Stimulated activated CD8-positive, alpha-beta memory T cell treated with anti-CD3 and anti-CD28 coated beads, Interleukin-7, amount 100 ng/mL, for 48 hours (primary cell): ENCODE measurements around the gene NKX2-1.
"Not testable (repeated sequence)": the region's sequence is repeated elsewhere in the genome, so short reads cannot be mapped to it uniquely, and the experiment has no call there.

Experiments used
- DNase-seq, 2 donors: peaks; one replicate each; pipeline ENCODE4 v3.0.0-alpha.2; 2020; ENCODE audit warnings: low read depth in 1 of 2; ENCODE audit errors: extremely low read depth in 1 of 2

Gene NKX2-1

DNA sequence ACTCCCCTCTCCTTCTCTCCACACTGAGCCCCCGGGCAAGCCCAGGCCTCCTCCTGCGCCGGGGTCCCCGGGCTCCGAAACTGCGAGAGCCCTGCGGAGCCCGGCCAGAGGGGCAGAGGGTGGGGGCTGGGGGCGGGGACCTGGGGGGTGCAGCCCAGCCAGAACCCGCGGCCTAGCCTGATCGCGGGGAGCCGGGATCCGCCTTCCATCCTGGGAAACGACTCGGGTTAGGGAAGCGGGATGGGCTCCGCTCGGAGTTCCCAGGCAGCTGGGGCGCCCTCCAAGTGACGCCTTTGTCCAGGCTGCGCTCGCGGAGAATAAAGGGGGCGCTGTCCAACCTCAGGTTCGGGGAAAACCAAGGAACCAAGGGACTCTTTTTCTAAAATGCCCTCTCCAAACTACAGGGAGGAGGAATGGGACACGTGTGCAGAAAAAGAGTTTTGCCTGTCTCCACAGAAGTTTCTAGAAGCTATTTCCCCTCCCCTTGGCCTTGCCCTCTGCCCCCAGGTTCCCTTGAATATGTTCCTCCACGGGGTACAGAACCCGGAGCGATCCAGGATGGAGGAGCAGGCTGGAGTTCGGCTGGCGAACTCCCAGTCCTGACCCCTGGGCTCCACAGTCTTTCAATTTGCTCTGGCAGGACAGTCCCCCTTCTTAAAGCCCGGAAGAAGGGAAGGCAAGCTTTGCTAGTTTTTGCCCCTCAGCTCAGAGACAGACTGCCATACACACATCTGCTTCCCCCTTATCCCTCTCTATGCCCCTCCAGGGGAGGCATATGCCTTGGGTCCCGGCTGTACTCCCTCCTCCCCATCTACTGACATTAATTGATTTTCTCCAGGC is 13.9 kb downstream of the NKX2-1 start:
- DNase-seq, result no peak

- DNase-seq, result no peak
Measured at GRCh38 chr14:36505181-36505815, 14.7 kb downstream of the NKX2-1 start.

DNA sequence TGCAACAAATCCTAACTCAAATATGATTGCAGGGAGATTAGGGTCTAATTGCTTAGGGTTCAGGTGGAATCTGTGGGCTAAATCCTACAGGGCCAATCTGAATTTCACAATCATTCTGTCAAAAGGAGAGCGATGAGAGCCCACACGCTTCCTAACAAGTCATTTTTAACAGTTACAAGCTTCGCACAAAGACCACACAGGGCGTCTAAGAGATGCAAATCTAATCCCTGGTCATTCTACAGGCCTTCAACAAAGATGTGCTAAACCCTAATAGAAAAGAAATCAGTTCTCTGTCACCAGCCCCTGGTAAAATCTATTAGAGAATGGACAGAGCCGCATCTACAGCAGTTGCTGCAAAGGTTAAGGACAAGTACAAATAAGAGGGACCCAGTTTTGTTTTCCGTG is 15.3 kb downstream of the NKX2-1 start:
- DNase-seq, result no peak

DNA sequence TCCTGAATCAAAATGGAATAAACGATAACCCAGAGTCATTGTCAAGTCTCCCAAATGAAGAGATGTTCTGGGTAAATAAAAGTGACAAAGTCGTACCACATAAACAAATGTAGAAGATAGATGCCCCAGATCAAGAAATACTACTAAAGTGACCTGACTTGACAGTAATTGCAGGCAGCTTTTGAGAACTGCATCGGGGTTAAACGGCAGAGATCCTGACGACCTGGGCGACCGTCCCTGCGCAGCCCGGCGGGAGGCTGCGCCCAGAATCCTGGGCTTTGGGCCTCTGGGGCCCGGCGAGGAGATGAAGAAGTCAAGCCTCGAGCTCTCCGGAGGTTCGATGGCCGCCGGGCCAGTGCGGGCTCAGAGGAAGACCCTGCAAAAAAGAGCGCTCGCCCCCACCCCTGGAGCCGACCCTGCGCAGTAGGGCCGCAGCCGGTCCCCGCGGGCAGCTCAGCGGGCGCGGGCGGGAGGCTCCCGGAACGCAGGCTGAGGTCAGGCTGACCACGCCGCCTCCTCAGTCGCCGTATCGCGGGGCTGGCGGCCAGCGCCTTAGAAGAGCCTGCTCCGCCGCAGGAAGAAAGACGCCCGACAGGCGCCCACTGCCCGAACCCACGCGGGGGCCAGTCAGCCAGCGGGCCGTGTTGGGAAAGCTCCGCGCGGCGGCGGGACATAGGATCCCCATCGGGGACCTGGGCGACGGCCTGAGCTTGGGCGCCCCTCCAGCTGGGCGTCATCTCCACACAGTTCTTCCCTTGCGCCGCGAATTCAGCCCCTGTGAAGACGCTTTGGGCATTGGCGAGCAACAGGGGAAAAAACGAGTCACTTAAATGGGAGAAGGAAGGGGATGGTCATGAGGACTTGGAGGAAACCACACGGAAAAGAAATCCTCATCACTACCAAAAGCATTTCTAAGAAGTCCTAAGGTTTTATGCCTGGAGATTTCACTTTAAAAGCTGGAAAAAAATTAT is 16.0 kb downstream of the NKX2-1 start:
- DNase-seq, result no peak

- DNase-seq, result no peak
Measured at GRCh38 chr14:36502558-36503508, 17.2 kb downstream of the NKX2-1 start.

DNA sequence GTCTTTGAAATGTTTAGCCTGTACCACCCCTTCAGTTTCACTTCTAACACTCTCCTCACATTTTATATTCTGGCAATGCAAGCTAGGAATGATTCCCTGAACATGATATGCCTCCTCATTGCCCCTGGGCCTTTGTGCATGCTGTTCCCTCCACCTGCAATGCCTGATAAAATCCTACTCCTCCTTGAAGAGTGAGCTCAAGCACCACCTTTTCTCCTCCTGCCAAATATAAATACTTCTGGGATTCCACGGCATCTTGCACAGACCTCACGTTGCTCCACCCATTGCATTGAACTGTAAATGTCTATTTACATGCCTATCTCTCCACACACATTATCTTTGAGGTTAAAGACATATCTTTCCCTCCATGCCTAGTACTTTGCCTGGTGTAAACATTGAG is 21.1 kb downstream of the NKX2-1 start:
- no peak for DNase-seq

DNA sequence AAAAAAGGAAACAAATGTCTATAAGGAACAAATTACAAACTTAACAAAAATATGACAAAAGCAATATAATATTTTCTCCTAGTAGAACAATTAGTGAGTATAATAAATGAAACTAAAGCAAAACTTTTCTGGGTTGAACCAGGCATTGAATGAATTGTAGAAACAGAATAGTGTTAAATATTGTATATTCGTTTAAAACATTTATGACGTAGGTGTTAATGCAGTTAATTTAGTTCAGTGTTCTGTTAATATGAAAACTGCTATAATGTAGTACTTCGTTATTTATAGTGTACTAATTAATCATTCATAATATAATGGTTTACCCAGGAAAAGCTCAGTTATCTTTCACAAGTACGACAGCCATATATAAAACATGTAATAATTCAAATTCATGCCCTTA is 23.7 kb downstream of the NKX2-1 start:
- no peak for DNase-seq

DNA sequence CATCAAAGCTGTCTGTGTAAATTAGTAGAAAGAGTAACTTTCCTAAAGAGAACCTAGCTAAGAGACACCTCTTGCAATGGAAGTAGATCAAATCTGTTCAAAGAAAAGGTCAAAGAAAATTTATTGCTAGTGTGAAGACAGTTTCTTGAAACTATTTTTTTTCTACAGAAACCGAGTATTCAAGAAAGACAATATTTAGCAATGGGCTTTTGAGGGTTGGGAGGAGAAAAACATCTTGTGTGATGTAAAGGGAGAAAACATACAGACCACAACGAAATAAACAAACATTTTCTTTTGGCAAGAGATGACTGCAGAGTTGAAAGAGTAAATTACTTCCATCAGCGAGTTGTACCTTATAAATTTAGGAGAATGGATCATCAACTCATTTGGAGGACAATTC is 24.4 kb downstream of the NKX2-1 start:
- DNase-seq, result no peak

- no peak for DNase-seq
Measured at GRCh38 chr14:36493761-36494160, 26.3 kb downstream of the NKX2-1 start.

DNA sequence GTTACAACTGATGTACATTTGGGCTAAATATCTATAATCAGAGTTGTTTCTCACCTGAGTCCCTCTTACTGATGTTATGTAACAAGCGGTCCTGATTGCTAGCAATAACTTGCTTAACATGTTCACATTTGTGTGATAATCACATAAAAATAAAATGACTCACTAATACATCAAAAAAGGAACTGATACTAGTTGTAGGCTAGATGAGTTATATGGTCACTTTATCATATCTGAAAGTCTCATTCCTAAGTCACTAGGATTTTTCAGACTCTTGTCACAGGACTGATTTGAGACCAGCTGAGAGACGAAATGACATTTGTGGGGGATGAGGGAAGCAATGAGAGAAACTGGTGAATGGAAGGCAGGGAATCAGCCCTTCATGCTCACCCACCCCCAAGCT is 34.3 kb downstream of the NKX2-1 start:
- no peak for DNase-seq

DNA sequence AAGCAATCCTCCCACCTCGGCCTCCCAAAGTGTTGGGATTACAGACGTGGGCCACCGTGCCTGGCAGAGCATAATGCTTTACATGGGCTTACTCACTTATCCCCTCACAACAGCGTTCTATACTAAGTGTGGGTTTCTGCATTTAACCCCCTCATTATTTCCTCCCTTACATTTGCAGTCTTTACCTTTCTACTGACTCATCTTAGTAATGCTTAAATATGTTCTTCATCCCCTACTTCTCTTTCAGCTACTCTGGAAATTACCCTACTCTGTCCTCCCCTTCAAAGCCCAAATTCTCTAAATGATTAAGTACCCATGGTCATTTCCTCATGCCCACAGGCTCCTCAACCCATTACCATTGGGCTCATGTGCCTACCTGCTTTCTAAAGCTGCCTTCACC is 40.7 kb downstream of the NKX2-1 start:
- no peak for DNase-seq

DNA sequence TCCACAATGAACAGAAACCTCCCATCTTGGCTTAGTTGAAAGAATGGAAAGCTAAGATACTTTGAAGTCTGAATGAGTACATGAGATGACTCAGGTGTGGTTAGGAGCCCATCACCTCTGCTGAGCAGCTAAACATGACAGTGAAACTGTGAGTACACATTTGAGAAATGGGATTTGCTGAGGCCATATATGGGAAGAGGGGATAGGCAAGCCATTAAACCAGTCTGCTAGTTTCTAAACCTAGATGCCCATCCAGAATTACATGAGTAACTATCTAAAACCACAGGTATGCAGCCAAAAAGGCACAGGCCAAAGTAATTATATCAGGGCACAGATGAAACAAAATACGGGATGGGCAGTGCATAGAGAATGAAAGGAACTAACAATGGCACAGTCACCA is 41.2 kb downstream of the NKX2-1 start:
- no peak for DNase-seq

DNA sequence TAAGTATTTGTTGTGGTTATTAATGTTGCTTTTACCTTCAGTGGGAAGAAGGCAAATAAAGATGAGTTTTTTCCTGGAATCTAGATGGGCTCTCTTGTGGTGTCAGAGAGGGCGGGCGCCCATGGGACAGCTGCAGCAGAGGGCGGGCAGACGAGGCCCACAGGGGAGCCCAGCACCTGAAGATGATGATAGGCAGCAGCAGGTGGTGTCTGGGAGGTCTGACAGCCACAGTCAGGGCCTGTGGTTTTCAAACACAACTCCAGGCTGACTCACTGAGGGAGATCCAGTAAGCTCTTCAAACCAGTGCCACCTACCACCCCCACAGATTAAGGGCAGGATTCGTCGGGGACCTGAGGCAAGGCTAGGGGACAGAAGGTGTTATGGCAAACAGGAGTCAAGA is 42.8 kb downstream of the NKX2-1 start:
- peak in 1 of 2 donors; percentile 15 for DNase-seq

GRCh38 chr14:36476061-36476460 is 44.0 kb downstream of the NKX2-1 start:
- not testable (repeated sequence) for DNase-seq

DNA sequence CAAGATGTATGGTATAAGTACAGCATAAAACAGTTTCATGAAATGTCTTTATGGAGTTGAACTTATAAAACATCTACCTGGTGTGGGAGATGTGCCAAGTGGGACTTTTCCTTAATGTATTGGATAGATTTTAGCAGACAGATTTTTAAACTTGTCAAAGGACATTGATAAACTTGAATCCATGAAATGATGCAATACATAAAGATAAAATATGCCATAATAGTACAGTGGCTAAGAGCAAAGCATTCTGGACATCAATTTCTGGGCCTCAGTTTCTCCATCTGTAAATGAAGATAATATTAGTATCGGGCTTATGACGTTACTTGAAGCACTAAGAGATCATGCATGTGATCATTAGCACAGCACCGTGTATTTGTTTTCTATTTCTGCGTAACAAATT is 45.4 kb downstream of the NKX2-1 start:
- no peak for DNase-seq

GRCh38 chr14:36471431-36471830 is 48.6 kb downstream of the NKX2-1 start:
- DNase-seq, result no peak

GRCh38 chr14:36467332-36467731 is 52.7 kb downstream of the NKX2-1 start:
- DNase-seq, result no peak
